K562 (cell line): ENCODE measurements around the gene ARHGEF33. TPM values are rescaled to one million over a fixed set of nuclear protein-coding genes. Genes with fewer than 3 reads are reported as not detected.

Experiments used
- ATAC-seq: fragments of 200-7000 bp; cut with Tn5 transposase; 3 replicates; pipeline ENCODE4 v1.9.1; 2020; ENCODE audit warnings: moderate library complexity
- BruUV-seq: library from RNA; stranded (reverse); fragments of 400-500 nt; replicated peaks from 2 replicates; lab custom pipeline; 2021; lab: Mats Ljungman, UMichigan
- CTCF ChIA-PET: fragments of 300-600 bp; formaldehyde crosslinking; extraction: SDS; loops from one replicate; lab custom pipeline; 2021; ENCODE audit warnings: low intra/inter-chr PET ratio; lab: Yijun Ruan, JAX
- POLR2A ChIA-PET: fragments of 300-600, 350-650 bp; sonication (Branson Sonifier 250); formaldehyde crosslinking; extraction: SDS; loops from one replicate; lab custom pipeline; 2021; ENCODE audit warnings: antibody characterized with exemption, inconsistent platforms; lab: Yijun Ruan, JAX
- DNase-seq, 4 experiments: peaks; one replicate each; pipeline versions ENCODE4 v3.0.0 to v3.0.0-alpha.2; 2011 to 2018; ENCODE audit warnings: low spot score in 3 of 4, mixed read lengths in 3 of 4; ENCODE audit errors: extremely low read depth in 1 of 4
- FAIRE-seq: peaks from 2 replicates; lab custom pipeline; 2011; peaks lifted over from hg19 to GRCh38; lab: Jason Lieb, UNC
- H2AFZ ChIP-seq: 2 replicates; pipeline ENCODE4 v1.6.0; 2011; ENCODE audit warnings: low read depth, low read length, control low read depth, inconsistent platforms
- H3K27ac ChIP-seq: fragments of 200-600 bp; 3 replicates; pipeline ENCODE4 v1.8.0; 2011; ENCODE audit warnings: low read depth, mild to moderate bottlenecking, control low read depth, inconsistent platforms, low read length, moderate library complexity, mixed read lengths; ENCODE audit errors: extremely low read depth
- H3K27me3 ChIP-seq, 2 experiments: fragments of 300-600 bp in 1 of 2; 2 replicates in 1 of 2; 3 replicates in 1 of 2; pipeline versions ENCODE4 v1.6.0 to v1.8.0; 2011; ENCODE audit warnings: inconsistent platforms in 2 of 2, low read length in 2 of 2, mild to moderate bottlenecking in 1 of 2, mixed read lengths in 1 of 2, moderate library complexity in 1 of 2; ENCODE audit not compliant: control insufficient read depth in 2 of 2, insufficient read depth in 2 of 2
- H3K36me3 ChIP-seq: fragments of 300-600 bp; 3 replicates; pipeline ENCODE4 v1.8.0; 2011; ENCODE audit warnings: mild to moderate bottlenecking, low read length, inconsistent platforms; ENCODE audit not compliant: control insufficient read depth, insufficient read depth
- H3K4me1 ChIP-seq, 2 experiments: fragments of 200-600 bp in 1 of 2; replicated peaks in 1 of 2; 2 replicates in 1 of 2; 3 replicates in 1 of 2; pipeline versions ENCODE4 v1.5.1 to v1.8.0; 2011; ENCODE audit warnings: inconsistent platforms in 2 of 2, low read length in 2 of 2, mild to moderate bottlenecking in 1 of 2, mixed read lengths in 1 of 2, moderate library complexity in 1 of 2; ENCODE audit not compliant: control insufficient read depth in 2 of 2, insufficient read depth in 2 of 2
- H3K4me2 ChIP-seq: 2 replicates; pipeline ENCODE4 v1.6.1; 2011; ENCODE audit warnings: low read length, control low read depth, inconsistent platforms, mixed read lengths; ENCODE audit not compliant: insufficient read depth
- H3K4me3 ChIP-seq: fragments of 200-600 bp; sonication (generic), shearing (Covaris generic); 2 replicates; pipeline ENCODE4 v1.5.1; 2016; ENCODE audit warnings: control low read depth, inconsistent platforms
- H3K79me2 ChIP-seq: fragments of 200-600 bp; 3 replicates; pipeline ENCODE4 v1.8.0; 2011; ENCODE audit warnings: low read length, inconsistent platforms; ENCODE audit not compliant: control insufficient read depth, insufficient read depth
- H3K9ac ChIP-seq, 2 experiments: 2 replicates each; pipeline versions ENCODE4 v1.6.0 to v1.6.1; 2011; ENCODE audit warnings: low read depth in 2 of 2, low read length in 2 of 2, control low read depth in 1 of 2, inconsistent platforms in 1 of 2, mild to moderate bottlenecking in 1 of 2, mixed read lengths in 1 of 2; ENCODE audit not compliant: insufficient read depth in 1 of 2
- H3K9me1 ChIP-seq: one replicate; pipeline ENCODE4 v1.6.0; 2011; ENCODE audit warnings: inconsistent platforms, mild to moderate bottlenecking, low read length, moderate library complexity; ENCODE audit not compliant: control insufficient read depth, insufficient read depth
- H3K9me3 ChIP-seq: replicated peaks from 2 replicates; pipeline ENCODE4 v1.5.1; 2011; ENCODE audit warnings: low read depth, low read length, inconsistent platforms; ENCODE audit not compliant: control insufficient read depth, insufficient read depth
- H4K20me1 ChIP-seq: replicated peaks from 2 replicates; pipeline ENCODE4 v1.6.1; 2011; ENCODE audit warnings: low read length, inconsistent platforms, mixed read lengths; ENCODE audit not compliant: control insufficient read depth, insufficient read depth
- CEBPG ChIP-seq, 3 experiments: fragments of 200-800 bp in 1 of 3; sonication (Bioruptor generic) in 1 of 3; sonication (generic) in 1 of 3; formaldehyde crosslinking in 1 of 3; IDR thresholded peaks in 2 of 3; conservative IDR thresholded peaks in 1 of 3; 2 replicates each; pipeline versions ENCODE4 v1.6.1 to v1.8.0; 2016 to 2022; ENCODE audit warnings: missing compliant biosample characterization in 2 of 3, missing genetic modification characterization in 2 of 3, mild to moderate bottlenecking in 1 of 3, missing genetic modification reagents in 1 of 3
- ERF ChIP-seq: fragments of 450-650 bp; formaldehyde crosslinking; IDR thresholded peaks from 2 replicates; pipeline ENCODE4 v1.4.0; 2020; ENCODE audit warnings: mild to moderate bottlenecking, mixed read lengths
- HEY1 ChIP-seq: fragments of 250-450 bp; sonication (Bioruptor Pico); IDR thresholded peaks from 2 replicates; pipeline ENCODE4 v1.5.0; 2020; ENCODE audit warnings: mild to moderate bottlenecking, moderate library complexity, borderline replicate concordance
- ZFX ChIP-seq: sonication (generic); formaldehyde crosslinking; IDR thresholded peaks from 2 replicates; pipeline ENCODE4 v1.8.0; 2022; ENCODE audit warnings: mild to moderate bottlenecking, missing genetic modification reagents, moderate library complexity
- ZNF586 ChIP-seq: fragments of 450-650 bp; formaldehyde crosslinking; conservative IDR thresholded peaks from 2 replicates; pipeline ENCODE4 v1.4.0; 2020; ENCODE audit warnings: mild to moderate bottlenecking, moderate library complexity
- WGBS: fragments of 100-300 bp; shearing (Covaris generic); methylation state at CpG from one replicate; pipeline ENCODE4 v1.1.6; 2016; ENCODE audit warnings: low coverage, mixed read lengths; ENCODE audit not compliant: insufficient coverage; ENCODE audit errors: missing lambda C conversion rate; 5-methylcytosine and 5-hydroxymethylcytosine counted together
- in situ Hi-C: fragments of 300-500 bp; cut with MboI; formaldehyde crosslinking; loops from 4 replicates; pipeline ENCODE4 v1.15.0; 2018; ENCODE audit warnings: inconsistent platforms, mixed read lengths
- intact Hi-C: fragments of 100-400 bp; cut with micrococcal nuclease; formaldehyde crosslinking; loops from 2 replicates; pipeline ENCODE4 v1.14.2; 2022
- polyA plus RNA-seq, 8 experiments: library from polyadenylated mRNA; depleted of rRNA in 4 of 8; stranded (reverse) in 5 of 8; unstranded in 3 of 8; fragments of >200 nt; fragmentation: Nextera tagmentation in 2 of 8; fragmentation: Illumina TruSeq in 1 of 8; extraction: Ambion mirVana in 2 of 8; extraction: Trizol in 1 of 8; gene quantifications; 2 replicates each; pipeline versions ENCODE4 v1.2.1 to v1.2.3, GENCODE V29; 2011 to 2014; ENCODE audit warnings: inconsistent platforms in 1 of 8, missing spikeins in 1 of 8
- total RNA-seq, 7 experiments: library from RNA; depleted of rRNA in 6 of 7; stranded (reverse); fragments of >200 nt in 6 of 7; fragmentation: Illumina TruSeq in 2 of 7; extraction: Trizol in 2 of 7; gene quantifications; 2 replicates each; pipeline versions ENCODE4 v1.2.1 to v1.2.3, GENCODE V29; 2011 to 2021; ENCODE audit warnings: low replicate concordance in 1 of 7
- TF ChIP-seq, protein P1 (sequence below), 2 experiments: fragments of 450-650 bp in 1 of 2; sonication (generic) in 1 of 2; formaldehyde crosslinking in 1 of 2; IDR thresholded peaks in 1 of 2; conservative IDR thresholded peaks in 1 of 2; 2 replicates each; pipeline versions ENCODE4 v1.6.1 to v1.8.1; 2016 to 2023; ENCODE audit warnings: mild to moderate bottlenecking in 2 of 2, moderate library complexity in 2 of 2, inconsistent platforms in 1 of 2, missing genetic modification reagents in 1 of 2

ARHGEF33 gene
- total and polyA plus RNA-seq, 9 of the 15 experiments (the other 6 are each of a cell fraction or from before 2014, with no cell fraction given), result 0.01 to 0.08 (median 0.03) TPM; not detected in 5

DNA sequence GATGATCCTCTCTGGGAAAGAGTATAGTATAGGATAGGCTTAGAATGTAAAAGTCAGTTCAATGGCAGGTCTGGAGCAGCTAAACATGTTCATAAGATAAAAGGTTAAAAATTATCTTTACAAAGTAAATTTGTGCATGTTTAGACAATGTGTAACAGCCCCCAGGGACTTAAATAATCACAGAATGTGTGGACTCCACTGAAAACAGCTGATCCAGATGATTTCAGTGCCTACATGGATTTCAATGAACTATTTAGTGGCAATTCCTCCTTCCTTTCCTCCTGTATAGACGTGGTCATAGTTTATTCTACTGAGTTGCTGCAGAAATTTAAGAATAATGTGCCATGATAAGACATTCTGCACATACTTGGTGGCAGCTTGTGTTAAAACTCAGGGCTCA lies 42.9 kb downstream of the ARHGEF33 start:
- Histone ChIP-seq H3K4me1 (no peaks in the 10 kb centered on the region), H3K4me3 (no peak overlapping the region), H3K27me3 (peaks cover 3 to 4% of the 10 kb centered on the region in 2 experiments; a peak in 2 of 5 replicates), H3K79me2 (no peaks in the 10 kb centered on the region), H3K27ac (no peak overlapping the region), H3K36me3 (no peaks in the 10 kb centered on the region), H3K9me1 (no peaks in the 10 kb centered on the region), H3K9ac (no peak overlapping the region), H2AFZ (no peak overlapping the region), H4K20me1 (no peaks in the 10 kb centered on the region), H3K9me3 (no peaks in the 10 kb centered on the region), H3K4me2 (no peak overlapping the region)
- in situ Hi-C loops (loop anchor here (25.0 kb wide), 1 partner anchor 305 kb away; the partner anchor contains the start of gene CDKL4), intact Hi-C loops (loop anchor here (5.0 kb wide), 1 partner anchor 105 kb away; no protein-coding TSS in a partner anchor)
- BruUV-seq, result no TSS peak
- ATAC-seq, result no peak
- no peak for DNase-seq
- ChIA-PET POLR2A (interaction anchor here (0.7 to 1.6 kb wide), 4 partner anchors 15 to 181 kb away, joined by 3 to 4 read pairs (median 4); partner anchors contain the start of gene SRSF7), CTCF (no interaction called here)
- FAIRE-seq, result no peak
- TF ChIP-seq HEY1 (CRISPR knock-in tag), result no peak
- no peak for TF ChIP-seq ZNF586 (CRISPR knock-in tag)
- 0% methylated on average over 1 of the region's 1 CpG for WGBS

DNA sequence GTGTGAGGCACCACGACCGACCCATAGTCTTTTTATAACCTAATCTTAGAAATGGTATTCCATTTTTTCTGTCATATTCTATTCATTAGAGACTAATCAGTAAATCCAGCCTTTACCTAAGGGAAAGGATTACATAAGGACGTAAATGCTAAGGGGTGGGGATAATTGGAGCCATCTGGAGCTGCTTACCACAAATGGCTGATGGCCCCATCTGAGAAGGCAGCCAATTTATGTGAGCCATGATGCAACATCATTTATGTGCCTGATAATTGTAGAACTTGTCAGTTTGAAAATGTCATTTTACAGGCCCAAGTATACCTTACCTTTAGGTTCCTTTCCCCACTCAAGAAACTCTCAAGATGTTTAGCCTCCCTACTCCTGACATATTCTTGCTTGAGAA lies 44.0 kb downstream of the ARHGEF33 start:
- Histone ChIP-seq H3K4me1 (no peaks in the 10 kb centered on the region), H2AFZ (no peak overlapping the region), H4K20me1 (no peaks in the 10 kb centered on the region), H3K9ac (no peak overlapping the region), H3K79me2 (no peaks in the 10 kb centered on the region), H3K9me1 (no peaks in the 10 kb centered on the region), H3K4me2 (no peak overlapping the region)
- no peak for ATAC-seq
- WGBS, result 4% methylated on average over 3 of the region's 3 CpGs
- BruUV-seq, result no TSS peak
- in situ Hi-C loops, result loop anchor here (25.0 kb wide), 1 partner anchor 304 kb away; the partner anchor contains the start of gene CDKL4
- CTCF ChIA-PET, result no interaction called here
- TF ChIP-seq, protein P1, sequence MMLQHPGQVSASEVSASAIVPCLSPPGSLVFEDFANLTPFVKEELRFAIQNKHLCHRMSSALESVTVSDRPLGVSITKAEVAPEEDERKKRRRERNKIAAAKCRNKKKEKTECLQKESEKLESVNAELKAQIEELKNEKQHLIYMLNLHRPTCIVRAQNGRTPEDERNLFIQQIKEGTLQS (IDR thresholded peaks at IDR 0.05), result peak; percentile 42
- TF ChIP-seq, protein P1 (CRISPR knock-in tag; conservative IDR thresholded peaks at IDR 0.05), result no peak
- TF ChIP-seq ZFX (CRISPR knock-in tag), result no peak
- TF ChIP-seq CEBPG (CRISPR knock-in tag; IDR thresholded peaks at IDR 0.05), result no peak
- TF ChIP-seq CEBPG (tag; conservative IDR thresholded peaks at IDR 0.05 in 1 of 2, IDR thresholded peaks at IDR 0.05 in 1 of 2), result 0 out of 4 replicates have a peak, but pooled peaks of 1 of the 2 experiments have one; percentile 36
- TF ChIP-seq ERF (CRISPR knock-in tag), result no peak
- TF ChIP-seq, all 486 proteins: peak for 2
- intact Hi-C loops, result loop anchor here (5.0 kb wide), 1 partner anchor 106 kb away; no protein-coding TSS in a partner anchor
- no peak for FAIRE-seq
- no peak for DNase-seq
- Histone ChIP-seq H3K27ac (no peak overlapping the region), H3K4me3 (no peak overlapping the region), H3K27me3 (peaks cover 3 to 4% of the 10 kb centered on the region in 2 experiments; a peak in 2 of 5 replicates), H3K9me3 (no peaks in the 10 kb centered on the region), H3K36me3 (no peaks in the 10 kb centered on the region)
- POLR2A ChIA-PET, result interaction anchor here (0.6 to 1.0 kb wide), 2 partner anchors 21 to 322 kb away, joined by 3 read pairs; no protein-coding TSS in a partner anchor
